Thyroid gland (tissue), 4 donors: ENCODE results near the gene GGT1. TPM values are rescaled to one million over a fixed set of nuclear protein-coding genes. Genes with fewer than 3 reads are reported as not detected.
A peak's percentile ranks its signal among the peaks of the same experiment; 100 is the strongest.
"Not testable (repeated sequence)": the region's sequence is repeated elsewhere in the genome, so short reads cannot be mapped to it uniquely, and the experiment has no call there.

ENCODE experiments used
- DNase-seq, 2 donors: peaks; one replicate each; pipeline ENCODE4 v3.0.0-alpha.2; 2019
- H3K27ac ChIP-seq, 3 donors: fragments of 200-600 bp; sonication (generic); 1 replicate in 2 of 3; 2 replicates in 1 of 3; pipeline ENCODE4 v1.5.1; 2016 to 2019; ENCODE audit warnings: mild to moderate bottlenecking in 1 of 3, moderate library complexity in 1 of 3
- H3K27me3 ChIP-seq: fragments of 200-600 bp; sonication (generic); one replicate; pipeline ENCODE4 v1.5.1; 2019
- H3K36me3 ChIP-seq, 2 donors: fragments of 200-600 bp; sonication (generic); one replicate each; pipeline ENCODE4 v1.5.1; 2016 to 2019
- H3K4me1 ChIP-seq, 2 donors: fragments of 200-600 bp; sonication (generic); one replicate each; pipeline ENCODE4 v1.5.1; 2017 to 2019
- H3K4me3 ChIP-seq, 3 donors: fragments of 200-600 bp; sonication (generic); replicated peaks in 1 of 3; 1 replicate in 2 of 3; 2 replicates in 1 of 3; pipeline ENCODE4 v1.5.1; 2016; ENCODE audit warnings: mild to moderate bottlenecking in 1 of 3
- H3K9me3 ChIP-seq: fragments of 200-600 bp; sonication (generic); one replicate; pipeline ENCODE4 v1.5.1; 2017
- WGBS, 2 donors: methylation state at CpG; one replicate each; pipeline ENCODE4 v1.1.5; 2017; 5-methylcytosine and 5-hydroxymethylcytosine counted together
- intact Hi-C: fragments of 100-400 bp; cut with DNase I; formaldehyde crosslinking; loops from one replicate; pipeline ENCODE4 v1.15.1; 2023
- total RNA-seq, 4 donors: library from RNA; depleted of rRNA; stranded (reverse); fragments of >200 nt; gene quantifications; one replicate each; pipeline ENCODE4 v1.2.3, GENCODE V29; 2016
- TF ChIP-seq, protein P1 (sequence below), 6 experiments: fragments of 200-600 bp in 3 of 6; fragments of 450-650 bp in 3 of 6; sonication (generic) in 3 of 6; IDR thresholded peaks; one replicate each; pipeline ENCODE4 v1.5.1; 2016 to 2019; ENCODE audit warnings: antibody characterized with exemption in 6 of 6, mild to moderate bottlenecking in 2 of 6, inconsistent platforms in 1 of 6, moderate library complexity in 1 of 6

The GGT1 gene
- total RNA-seq, 4 donors from 2014 or later, result 15.5 to 20.7 (median 18.2) TPM

DNA sequence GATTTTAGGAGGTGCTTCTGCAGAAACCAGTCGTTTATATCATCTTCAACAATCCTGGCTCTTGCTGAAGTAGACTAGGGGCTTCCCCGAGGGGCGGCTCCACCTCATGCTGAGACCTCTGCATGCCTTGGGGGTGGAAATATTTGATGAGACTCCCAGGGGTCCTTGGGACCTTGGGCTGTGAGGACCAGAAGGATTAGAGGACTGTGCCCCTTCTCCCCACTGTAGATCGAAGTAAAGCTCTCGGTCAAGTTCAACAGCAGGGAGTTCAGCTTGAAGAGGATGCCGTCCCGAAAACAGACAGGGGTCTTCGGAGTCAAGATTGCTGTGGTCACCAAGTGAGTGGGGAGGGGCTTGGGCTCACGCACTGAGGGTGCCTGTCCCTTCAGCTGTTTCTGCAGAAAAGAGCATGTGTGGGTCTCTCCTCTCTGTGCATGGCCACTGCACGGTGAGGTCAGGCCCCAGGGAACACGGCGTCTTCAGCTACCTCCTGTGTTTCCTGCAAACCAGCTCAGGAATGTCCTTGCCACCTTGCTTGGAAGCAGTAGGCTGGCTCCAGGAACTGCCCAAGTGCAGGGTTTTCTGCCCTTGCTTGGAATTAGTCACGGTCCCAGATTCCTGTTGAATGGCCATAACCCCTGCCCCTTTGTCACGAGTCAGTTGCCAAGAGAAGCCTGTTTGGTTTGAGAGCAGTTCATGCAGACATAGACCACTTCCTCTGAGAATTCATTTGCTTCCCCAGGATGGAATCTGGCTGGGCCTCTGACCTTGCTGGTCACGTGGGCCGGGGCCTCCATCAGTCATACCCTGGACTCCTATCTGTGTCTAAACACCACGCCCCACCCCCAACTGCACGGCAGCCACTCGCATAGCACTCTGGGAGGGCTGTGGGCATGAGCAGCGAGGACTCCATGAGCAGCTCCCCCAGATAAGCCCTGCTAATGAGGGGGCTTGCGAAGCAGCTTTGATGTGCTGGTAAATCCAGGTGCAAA is 42.7 kb downstream of the GGT1 start:
- H3K27me3 ChIP-seq, H3K9me3 ChIP-seq, H3K4me3 ChIP-seq, H3K27ac ChIP-seq, intact Hi-C loops, H3K36me3 ChIP-seq: not testable (repeated sequence)
- 70 to 95% methylated on average over 1 to 2 of the region's 21 CpGs for WGBS, 2 donors
- DNase-seq, result peak; percentile 45 to 48
- H3K4me1 ChIP-seq, result peaks cover 0 to 11% of the 10 kb centered on the region in 2 donors

DNA sequence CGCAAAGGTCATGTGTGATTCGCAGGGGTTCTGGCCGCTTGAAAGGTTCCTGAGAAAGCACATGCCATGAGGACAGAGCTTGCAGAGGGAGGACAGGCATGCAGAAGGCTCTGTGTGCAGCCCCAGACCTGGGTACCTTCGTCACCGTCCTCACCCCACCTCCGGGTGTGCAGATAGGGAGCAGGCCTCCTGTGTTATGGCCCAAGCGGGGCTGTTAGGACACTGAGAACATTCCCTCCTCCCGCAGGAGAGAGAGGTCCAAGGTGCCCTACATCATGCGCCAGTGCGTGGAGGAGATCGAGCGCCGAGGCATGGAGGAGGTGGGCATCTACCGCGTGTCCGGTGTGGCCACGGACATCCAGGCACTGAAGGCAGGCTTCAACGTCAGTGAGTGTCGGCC is 43.8 kb downstream of the GGT1 start:
- intact Hi-C loops, H3K4me3 ChIP-seq, H3K36me3 ChIP-seq, H3K27me3 ChIP-seq, H3K9me3 ChIP-seq, H3K27ac ChIP-seq, DNase-seq: not testable (repeated sequence)
- WGBS, 2 donors, result 92 to 96% methylated on average over 8 to 11 of the region's 19 CpGs
- H3K4me1 ChIP-seq, result peaks cover 0 to 11% of the 10 kb centered on the region in 2 donors

DNA sequence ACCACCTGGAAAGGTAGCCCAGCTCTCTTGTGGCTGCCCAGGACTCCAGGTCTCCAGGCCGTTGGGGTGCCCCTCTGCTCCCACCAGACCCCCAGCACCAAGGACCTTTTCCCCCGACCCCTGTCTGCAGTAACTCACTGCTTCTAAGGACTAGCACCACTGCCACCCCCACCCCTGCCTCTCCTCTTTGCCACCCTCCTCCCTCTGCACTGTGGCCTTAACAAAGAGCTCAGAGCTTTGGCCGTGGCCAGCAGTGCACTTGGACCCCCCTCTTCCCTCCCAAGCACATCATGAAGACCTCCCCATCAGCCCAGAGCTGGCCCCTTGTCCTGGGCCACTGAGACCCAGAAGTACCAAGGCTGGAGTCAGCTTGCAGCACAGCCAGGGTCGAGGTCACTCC is 46.4 kb downstream of the GGT1 start:
- H3K27ac ChIP-seq, H3K4me1 ChIP-seq, H3K9me3 ChIP-seq, H3K4me3 ChIP-seq, DNase-seq, H3K27me3 ChIP-seq, intact Hi-C loops, H3K36me3 ChIP-seq: not testable (repeated sequence)
- 100% methylated on average over 1 of the region's 4 CpGs; no CpG with 5 or more reads in 1 of the 2 donors for WGBS, 2 donors

DNA sequence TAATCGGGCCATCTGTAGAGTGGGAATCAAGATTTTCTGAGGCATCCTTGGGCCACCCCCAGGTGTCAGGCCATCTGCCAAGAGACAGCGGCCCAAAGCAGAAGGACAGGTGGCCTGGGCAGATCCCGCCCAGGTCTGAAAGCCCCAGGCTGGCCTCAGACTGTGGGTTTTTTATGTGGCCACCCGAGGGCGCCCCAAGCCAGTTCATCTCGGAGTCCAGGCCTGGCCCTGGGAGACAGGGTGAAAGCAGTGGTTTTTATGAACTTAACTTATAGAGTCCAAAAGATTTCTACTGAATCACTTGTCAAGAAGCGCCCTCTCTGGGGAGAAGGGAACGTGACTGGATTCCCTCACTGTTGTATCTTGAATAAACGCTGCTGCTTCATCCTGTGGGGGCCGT is 47.9 kb downstream of the GGT1 start:
- H3K27ac ChIP-seq, intact Hi-C loops, H3K36me3 ChIP-seq, H3K4me1 ChIP-seq, H3K9me3 ChIP-seq, H3K27me3 ChIP-seq, H3K4me3 ChIP-seq: not testable (repeated sequence)
- DNase-seq, result peak; percentile 64 to 80
- TF ChIP-seq, protein P1, sequence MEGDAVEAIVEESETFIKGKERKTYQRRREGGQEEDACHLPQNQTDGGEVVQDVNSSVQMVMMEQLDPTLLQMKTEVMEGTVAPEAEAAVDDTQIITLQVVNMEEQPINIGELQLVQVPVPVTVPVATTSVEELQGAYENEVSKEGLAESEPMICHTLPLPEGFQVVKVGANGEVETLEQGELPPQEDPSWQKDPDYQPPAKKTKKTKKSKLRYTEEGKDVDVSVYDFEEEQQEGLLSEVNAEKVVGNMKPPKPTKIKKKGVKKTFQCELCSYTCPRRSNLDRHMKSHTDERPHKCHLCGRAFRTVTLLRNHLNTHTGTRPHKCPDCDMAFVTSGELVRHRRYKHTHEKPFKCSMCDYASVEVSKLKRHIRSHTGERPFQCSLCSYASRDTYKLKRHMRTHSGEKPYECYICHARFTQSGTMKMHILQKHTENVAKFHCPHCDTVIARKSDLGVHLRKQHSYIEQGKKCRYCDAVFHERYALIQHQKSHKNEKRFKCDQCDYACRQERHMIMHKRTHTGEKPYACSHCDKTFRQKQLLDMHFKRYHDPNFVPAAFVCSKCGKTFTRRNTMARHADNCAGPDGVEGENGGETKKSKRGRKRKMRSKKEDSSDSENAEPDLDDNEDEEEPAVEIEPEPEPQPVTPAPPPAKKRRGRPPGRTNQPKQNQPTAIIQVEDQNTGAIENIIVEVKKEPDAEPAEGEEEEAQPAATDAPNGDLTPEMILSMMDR (IDR thresholded peaks at IDR 0.05), result peak in 2 of 6 experiments; percentile 18 to 33
- WGBS, 2 donors, result no CpG with 5 or more reads among the region's 10 CpGs

DNA sequence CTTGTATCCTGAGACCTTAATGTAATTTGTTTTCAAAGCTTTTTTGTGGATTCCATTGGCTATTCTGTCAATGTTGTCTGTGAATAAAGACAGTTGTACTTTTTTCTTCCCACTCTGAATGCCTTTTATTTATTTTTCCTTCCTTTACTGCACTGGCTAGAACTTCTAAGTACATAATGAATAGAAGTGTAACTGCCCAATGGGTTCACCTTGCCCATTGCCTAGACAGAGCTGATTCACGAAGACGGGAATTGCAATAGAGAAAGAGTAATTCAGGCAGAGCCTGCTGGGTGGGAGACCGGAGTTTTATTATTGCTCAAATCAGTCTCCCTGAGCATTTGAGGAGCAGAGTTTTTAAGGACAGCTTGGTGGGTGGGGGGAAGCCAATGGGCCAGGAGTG is 62.4 kb downstream of the GGT1 start:
- H3K27ac ChIP-seq, H3K27me3 ChIP-seq, H3K4me3 ChIP-seq, H3K36me3 ChIP-seq, DNase-seq, H3K9me3 ChIP-seq, intact Hi-C loops, H3K4me1 ChIP-seq: not testable (repeated sequence)
- WGBS, 2 donors, result 84 to 87% methylated on average over 3 of the region's 3 CpGs

DNA sequence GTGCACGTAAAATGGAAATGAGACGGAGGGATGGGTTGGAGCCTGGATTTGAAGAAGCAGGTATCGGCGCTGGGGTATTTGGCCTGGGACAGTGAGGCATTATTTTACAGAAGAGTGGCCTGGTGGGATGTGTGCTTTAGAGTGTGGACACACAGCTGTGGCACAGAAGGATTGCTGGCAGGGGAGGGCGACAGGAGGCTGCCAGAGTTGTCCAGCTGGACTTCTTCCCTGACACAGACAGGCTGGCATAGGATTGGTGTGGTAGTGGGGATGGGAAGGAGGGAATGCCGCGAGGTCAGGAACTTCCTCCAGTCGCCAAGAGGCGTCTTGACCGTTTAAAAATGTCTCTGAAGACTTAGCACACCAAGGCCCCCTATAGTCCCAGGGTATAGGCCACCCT is 64.9 kb downstream of the GGT1 start:
- H3K27ac ChIP-seq, DNase-seq, H3K36me3 ChIP-seq, intact Hi-C loops, H3K4me1 ChIP-seq, H3K27me3 ChIP-seq, H3K4me3 ChIP-seq, H3K9me3 ChIP-seq: not testable (repeated sequence)
- WGBS, 2 donors, result 87 to 93% methylated on average over 5 to 7 of the region's 10 CpGs

DNA sequence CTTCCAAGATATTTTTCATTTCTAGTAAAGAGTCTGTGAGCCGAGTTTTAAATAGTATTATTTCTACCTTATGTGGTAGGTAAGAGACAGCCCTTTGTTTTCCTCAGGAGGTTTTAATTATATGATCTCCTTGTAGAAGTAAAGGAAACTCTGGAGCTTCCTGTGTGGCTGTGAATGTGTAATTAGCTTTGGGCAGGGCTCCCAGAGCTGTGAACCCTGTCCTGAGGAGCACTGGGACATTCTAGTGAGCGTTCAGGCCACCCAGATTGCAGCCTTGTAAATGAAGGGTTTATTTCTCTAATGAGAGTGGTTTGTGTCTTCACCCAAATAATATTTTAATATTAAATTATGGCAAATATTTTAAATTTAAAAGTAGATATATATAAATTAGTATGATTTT is 69.5 kb downstream of the GGT1 start:
- intact Hi-C loops, H3K27me3 ChIP-seq, DNase-seq, H3K27ac ChIP-seq, H3K9me3 ChIP-seq, H3K36me3 ChIP-seq, H3K4me3 ChIP-seq, H3K4me1 ChIP-seq: not testable (repeated sequence)
- WGBS, 2 donors, result 64 to 66% methylated on average over 2 of the region's 2 CpGs

Other genes with a start within 250 kb of the GGT1 start
- 1 to 10 TPM; 1.4 to 3.0 (median 2.5) TPM for gene ADORA2A, start 175.6 kb upstream of the GGT1 start, total RNA-seq
- not detected for gene UPB1, start 107.9 kb upstream of the GGT1 start, total RNA-seq
- 10 to 100 TPM; 51.6 to 89.7 (median 74.2) TPM for gene GUCD1, start 48.1 kb upstream of the GGT1 start, total RNA-seq
- gene SNRPD3, start 47.2 kb upstream of the GGT1 start, total RNA-seq, result 100 to 1,000 TPM in 3 of 4 donors, 10 to 100 TPM in 1; 96.9 to 216 (median 145) TPM
- gene LRRC75B, start 10.1 kb upstream of the GGT1 start, total RNA-seq, result 10 to 100 TPM; 18.6 to 51.2 (median 39.6) TPM
- gene PIWIL3, start 171.5 kb downstream of the GGT1 start, total RNA-seq, result not detected
- gene SGSM1, start 203.0 kb downstream of the GGT1 start, total RNA-seq, result 1 to 10 TPM; 4.2 to 6.7 (median 5.6) TPM